GM13977 (cell line): ENCODE data around the gene PHF21B.

Experiments used
- DNase-seq: peaks from one replicate; pipeline ENCODE4 v3.0.0; 2012; ENCODE audit warnings: low spot score
- CTCF ChIP-seq: IDR thresholded peaks from 2 replicates; pipeline ENCODE4 v1.5.1; 2012; ENCODE audit warnings: mild to moderate bottlenecking, control low read depth; ENCODE audit not compliant: insufficient read depth; ENCODE audit errors: extremely low read depth, missing control alignments
- in situ Hi-C: fragments of 300-500 bp; cut with MboI; formaldehyde crosslinking; loops from one replicate; pipeline ENCODE4 v1.12.0; 2022; ENCODE audit warnings: low sequenced_read_pairs, low pct_unique_long_range_greater_than_20kb, mixed read lengths, inconsistent platforms; ENCODE audit not compliant: unreplicated experiment

Gene PHF21B

GRCh38 chr22:44937216-44937615 lies 72.6 kb downstream of the PHF21B start:
- DNase-seq = no peak
- in situ Hi-C loops = no loop called here
- TF ChIP-seq CTCF = no peak

DNA sequence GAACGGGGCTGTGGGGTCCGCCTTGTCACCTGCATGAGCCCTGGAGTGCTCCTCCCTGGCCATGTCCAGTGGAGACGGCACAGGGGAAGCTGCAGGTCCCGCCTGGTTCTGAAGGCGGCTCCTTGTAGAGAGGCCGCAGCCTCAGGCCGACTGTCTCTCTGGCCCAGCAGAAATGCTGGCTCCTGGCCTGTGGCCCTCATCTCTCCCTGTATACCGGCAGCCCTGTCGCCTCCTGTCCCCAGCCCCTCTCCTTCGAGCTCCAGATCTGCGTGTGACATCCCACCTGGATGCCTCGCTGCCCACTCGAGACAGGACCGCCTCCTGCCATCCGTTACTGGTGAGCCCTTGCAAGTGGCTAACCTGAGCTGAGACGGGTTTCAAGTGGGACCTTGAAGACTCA lies 73.6 kb downstream of the PHF21B start:
- in situ Hi-C loops = no loop called here
- TF ChIP-seq CTCF = no peak
- no peak for DNase-seq

GRCh38 chr22:44935724-44936123 lies 74.1 kb downstream of the PHF21B start:
- DNase-seq = no peak
- TF ChIP-seq CTCF = no peak
- in situ Hi-C loops = no loop called here

- no peak for TF ChIP-seq CTCF
- DNase-seq = no peak
- in situ Hi-C loops = no loop called here
Measured at GRCh38 chr22:44934454-44934735, 75.4 kb downstream of the PHF21B start.

- in situ Hi-C loops = no loop called here
Measured at GRCh38 chr22:44933666-44934453, 75.9 kb downstream of the PHF21B start.

GRCh38 chr22:44932493-44932892 lies 77.3 kb downstream of the PHF21B start:
- TF ChIP-seq CTCF = no peak
- in situ Hi-C loops = no loop called here
- no peak for DNase-seq

More at GRCh38 chr22:44933666-44934453, 75.9 kb downstream of the PHF21B start:
- no peak for TF ChIP-seq CTCF
- DNase-seq = no peak
